Adrenal gland (tissue), 12 donors: ENCODE data around the gene DPP10. TPM values are rescaled to one million over a fixed set of nuclear protein-coding genes. Genes with fewer than 3 reads are reported as not detected.

Experiments used
- DNase-seq, 7 donors: peaks; one replicate each; pipeline ENCODE4 v3.0.0-alpha.2; 2019 to 2020
- H3K27ac ChIP-seq, 5 donors: fragments of 200-600 bp; sonication (generic) in 4 of 5; 1 replicate in 3 of 5; 2 replicates in 2 of 5; pipeline versions ENCODE4 v1.5.1 to v1.8.0; 2016 to 2020; ENCODE audit warnings: mild to moderate bottlenecking in 1 of 5
- H3K27me3 ChIP-seq: fragments of 200-600 bp; 2 replicates; pipeline ENCODE4 v1.8.0; 2021
- H3K36me3 ChIP-seq, 2 donors: fragments of 200-600 bp; replicated peaks in 1 of 2; 1 replicate in 1 of 2; 2 replicates in 1 of 2; pipeline versions ENCODE4 v1.5.1 to v1.8.0; 2018 to 2022
- H3K4me1 ChIP-seq, 2 donors: fragments of 200-600 bp; replicated peaks in 1 of 2; 1 replicate in 1 of 2; 2 replicates in 1 of 2; pipeline versions ENCODE4 v1.5.1 to v1.8.0; 2018 to 2021
- H3K4me3 ChIP-seq, 4 donors: fragments of 200-600 bp; sonication (generic) in 3 of 4; one replicate each; pipeline ENCODE4 v1.5.1; 2016 to 2018
- H3K9me3 ChIP-seq, 3 donors: fragments of 200-600 bp; sonication (generic) in 1 of 3; replicated peaks in 1 of 3; 1 replicate in 2 of 3; 2 replicates in 1 of 3; pipeline versions ENCODE4 v1.5.1 to v1.8.0; 2016 to 2021
- CTCF ChIP-seq, 6 experiments: fragments of 450-650 bp in 4 of 6; fragments of 200-600 bp in 2 of 6; sonication (generic) in 1 of 6; IDR thresholded peaks; 1 replicate in 5 of 6; 2 replicates in 1 of 6; pipeline versions ENCODE4 v1.5.1 to v1.8.0; 2016 to 2021; ENCODE audit warnings: antibody characterized with exemption in 6 of 6, mild to moderate bottlenecking in 2 of 6, moderate library complexity in 1 of 6
- POLR2A ChIP-seq, 2 donors: fragments of 450-650 bp; IDR thresholded peaks; one replicate each; pipeline ENCODE4 v1.6.1; 2017; ENCODE audit warnings: antibody characterized with exemption in 2 of 2, mild to moderate bottlenecking in 2 of 2, moderate library complexity in 1 of 2
- WGBS, 4 donors: extraction: QIAGEN DNeasy Blood & Tissue Kit in 2 of 4; methylation state at CpG; one replicate each; pipeline versions ENCODE4 v1.1.5 to v1.1.7; 2013 to 2017; 5-methylcytosine and 5-hydroxymethylcytosine counted together
- intact Hi-C, 2 donors: fragments of 100-400 bp; cut with DNase I; formaldehyde crosslinking; loops; one replicate each; pipeline versions ENCODE4 v1.14.1 to v1.15.0; 2022 to 2023
- polyA plus RNA-seq, 3 donors: library from polyadenylated mRNA; stranded (reverse); fragments of 200-250 nt in 2 of 3; fragments of 350-450 nt in 1 of 3; fragmentation: Illumina TruSeq in 1 of 3; extraction: RNeasy Lipid Tissue Mini Kit (QIAGEN cat#74804) in 1 of 3; gene quantifications; one replicate each; pipeline ENCODE4 v1.2.3, GENCODE V29; 2013 to 2014
- total RNA-seq, 9 donors: library from RNA; depleted of rRNA in 4 of 9; stranded (reverse); fragments of >200 nt in 4 of 9; fragments of 120-200 nt in 1 of 9; fragmentation: NEBNext Ultra II Directional in 1 of 9; extraction: Animal tissue kit (Norgen Biotek cat#: 25700) in 1 of 9; gene quantifications; one replicate each; pipeline versions ENCODE4 v1.1.0 to v1.2.4, GENCODE V29; 2013 to 2023
- donor health status: healthy with polysubstance abuse.
- donor health status: Bipolar disorder and iron deficiency.
- donor health status: DM: yes; HTN: yes; CAD: no.
- donor health status: DM: no; HTN: no; CAD: no.
- donor health status: DM: no; HTN: no; CAD: no.
- donor health status: DM: yes; HTN: yes; CAD: no.

Gene DPP10
- total and polyA plus RNA-seq, 12 donors = 5.2 to 257 (median 32.0) TPM

DNA sequence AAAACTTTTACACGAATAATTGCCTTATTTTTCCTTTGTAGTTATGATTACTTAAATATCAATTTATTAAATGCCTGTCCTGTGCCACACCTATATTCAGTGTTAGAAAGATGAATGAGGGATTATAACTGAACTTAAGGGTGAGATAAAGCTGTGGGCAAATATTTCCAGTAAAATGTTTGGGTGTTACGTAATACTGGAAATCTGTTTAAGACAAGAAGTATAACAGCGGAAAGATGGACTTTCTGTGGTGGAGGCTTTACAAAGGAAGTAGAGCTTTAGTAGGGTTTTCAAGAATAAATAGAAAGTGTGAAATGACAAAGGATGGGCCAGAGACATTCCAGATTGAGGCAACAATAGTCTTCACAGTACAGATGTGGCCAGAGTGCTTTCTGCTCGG lies 927.0 kb downstream of the DPP10 start:
- Histone ChIP-seq H3K4me1 (no peaks in the 10 kb centered on the region), H3K27me3 (no peaks in the 10 kb centered on the region), H3K36me3 (no peaks in the 10 kb centered on the region), H3K4me3 (no peak overlapping the region), H3K9me3 (peaks cover 0 to 4% (median 4%) of the 10 kb centered on the region in 3 donors), H3K27ac (no peak overlapping the region)
- DNase-seq = no peak
- no peak for TF ChIP-seq CTCF (IDR thresholded peaks at IDR 0.05)
- no peak for TF ChIP-seq POLR2A (IDR thresholded peaks at IDR 0.05)
- 88 to 92% (median 91%) methylated on average over 4 of the region's 4 CpGs for WGBS, 4 donors
- intact Hi-C loops = no loop called here

DNA sequence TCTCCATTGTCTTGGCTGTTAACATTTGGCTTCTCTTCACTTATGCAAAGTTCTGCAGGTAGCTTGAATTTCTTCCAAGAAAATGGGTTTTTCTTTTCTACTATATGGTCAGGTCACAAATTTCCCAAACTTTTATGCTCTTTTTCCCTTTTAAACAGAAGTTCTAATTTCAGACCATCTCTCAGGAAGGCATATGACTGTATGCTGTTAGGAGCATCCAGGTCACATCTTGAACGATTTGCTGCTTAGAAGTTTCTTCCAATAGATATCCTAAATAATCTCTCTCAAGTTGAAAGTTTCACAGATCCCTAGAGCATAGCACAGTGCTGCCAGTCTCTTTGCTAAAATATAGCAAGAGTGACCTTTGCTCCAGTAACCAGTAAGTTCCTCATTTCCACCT lies 932.5 kb downstream of the DPP10 start:
- no peaks in the 10 kb centered on the region for H3K36me3 ChIP-seq
- TF ChIP-seq CTCF (IDR thresholded peaks at IDR 0.05) (no peak), POLR2A (IDR thresholded peaks at IDR 0.05) (no peak)
- no peaks in the 10 kb centered on the region for H3K27me3 ChIP-seq
- WGBS, 4 donors = 93 to 97% (median 95%) methylated on average over 1 of the region's 1 CpG
- no peaks in the 10 kb centered on the region for H3K4me1 ChIP-seq
- H3K9me3 ChIP-seq = peaks cover 0 to 13% (median 4%) of the 10 kb centered on the region in 3 donors
- DNase-seq = no peak
- no peak overlapping the region for H3K27ac ChIP-seq
- no peak overlapping the region for H3K4me3 ChIP-seq
- intact Hi-C loops = no loop called here

GRCh38 chr2:115384399-115384798 lies 942.0 kb downstream of the DPP10 start:
- intact Hi-C loops = no loop called here
- Histone ChIP-seq H3K9me3 (no peaks in the 10 kb centered on the region), H3K27ac (no peak overlapping the region), H3K36me3 (no peaks in the 10 kb centered on the region), H3K27me3 (no peaks in the 10 kb centered on the region), H3K4me1 (no peaks in the 10 kb centered on the region), H3K4me3 (no peak overlapping the region)
- no peak for DNase-seq
- TF ChIP-seq CTCF (IDR thresholded peaks at IDR 0.05) (no peak), POLR2A (IDR thresholded peaks at IDR 0.05) (no peak)

DNA sequence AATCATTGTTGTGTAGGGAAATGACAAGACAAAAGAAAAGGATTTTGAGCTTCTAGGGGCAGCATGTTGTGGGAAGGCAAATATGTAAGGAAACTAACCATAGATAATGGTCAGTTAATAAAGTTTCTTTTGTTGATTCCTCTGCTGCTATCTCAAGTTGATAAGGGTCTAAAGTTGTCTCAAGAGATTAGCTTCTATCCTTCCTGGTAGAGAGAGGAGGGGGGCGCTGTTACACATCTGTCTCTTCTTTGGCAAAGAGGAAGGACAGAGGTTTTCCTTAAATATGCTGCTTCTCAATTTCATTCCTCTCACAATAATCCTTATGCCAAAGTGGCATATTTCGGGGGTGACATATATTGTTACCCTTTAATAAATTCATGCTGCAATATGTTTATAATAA lies 944.0 kb downstream of the DPP10 start:
- DNase-seq = no peak
- Histone ChIP-seq H3K27me3 (no peaks in the 10 kb centered on the region), H3K4me1 (no peaks in the 10 kb centered on the region), H3K36me3 (no peaks in the 10 kb centered on the region), H3K27ac (no peak overlapping the region), H3K4me3 (no peak overlapping the region), H3K9me3 (no peaks in the 10 kb centered on the region)
- WGBS, 4 donors = 81 to 89% (median 84%) methylated on average over 2 of the region's 2 CpGs
- TF ChIP-seq POLR2A (IDR thresholded peaks at IDR 0.05) (no peak), CTCF (IDR thresholded peaks at IDR 0.05) (no peak)
- intact Hi-C loops = no loop called here
